Globus pallidus (tissue), 1 donor: Measurements from ENCODE around the gene CXXC1.
"Not testable (repeated sequence)": the region's sequence is repeated elsewhere in the genome, so short reads cannot be mapped to it uniquely, and the experiment has no call there.

Experiments
- DNase-seq: peaks from one replicate; pipeline ENCODE4 v3.0.0-alpha.2; 2015; ENCODE audit warnings: low spot score

CXXC1 gene

DNA sequence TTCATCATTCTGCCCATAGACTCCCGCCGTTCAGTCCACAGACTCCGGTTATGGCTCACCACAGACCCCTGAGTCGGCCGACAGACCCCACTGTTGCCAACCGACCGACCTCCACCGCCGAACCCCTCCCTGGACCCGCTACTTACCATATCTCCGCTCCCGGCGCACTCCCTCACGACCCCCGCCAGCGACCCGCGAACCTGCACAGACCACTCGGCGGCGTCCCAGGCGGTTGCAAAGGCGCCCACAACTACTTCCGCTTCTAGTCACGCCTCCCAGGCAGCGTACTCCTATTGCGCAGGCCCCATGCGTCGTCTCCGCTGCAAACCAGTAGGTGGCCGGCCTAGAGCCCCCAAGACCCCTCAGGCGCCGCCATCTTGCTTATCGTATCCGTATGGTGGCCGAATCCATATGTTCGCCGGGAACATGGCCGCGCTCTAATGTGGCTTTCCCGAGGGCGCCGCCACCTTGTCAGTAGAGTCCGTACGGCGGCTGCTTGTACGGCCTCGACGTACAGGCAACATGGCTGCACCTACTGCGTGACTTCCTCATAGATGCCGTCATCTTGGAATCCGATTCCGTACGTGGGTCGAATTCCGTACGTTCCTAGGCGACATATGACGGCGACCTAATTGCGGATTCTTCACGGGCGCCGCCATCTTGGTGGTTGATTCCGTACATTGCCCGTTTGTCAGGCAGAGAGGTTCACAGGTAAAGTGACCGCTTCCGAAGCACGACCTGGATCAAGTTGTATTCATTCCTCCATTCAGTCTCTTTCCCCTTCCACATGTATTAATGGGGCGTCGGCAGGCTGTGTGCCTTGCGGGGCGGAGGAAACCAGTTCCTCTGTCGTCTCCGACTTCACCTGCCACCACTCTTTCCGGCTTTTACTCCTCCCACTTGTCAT, at the start of gene CXXC1:
Gene CXXC1, minus strand, starts transcription at position 252 of the 907 bp plus-strand sequence. Its CDS starts 103 bp downstream, at position 149.
- DNase-seq = peak; percentile 99

DNA sequence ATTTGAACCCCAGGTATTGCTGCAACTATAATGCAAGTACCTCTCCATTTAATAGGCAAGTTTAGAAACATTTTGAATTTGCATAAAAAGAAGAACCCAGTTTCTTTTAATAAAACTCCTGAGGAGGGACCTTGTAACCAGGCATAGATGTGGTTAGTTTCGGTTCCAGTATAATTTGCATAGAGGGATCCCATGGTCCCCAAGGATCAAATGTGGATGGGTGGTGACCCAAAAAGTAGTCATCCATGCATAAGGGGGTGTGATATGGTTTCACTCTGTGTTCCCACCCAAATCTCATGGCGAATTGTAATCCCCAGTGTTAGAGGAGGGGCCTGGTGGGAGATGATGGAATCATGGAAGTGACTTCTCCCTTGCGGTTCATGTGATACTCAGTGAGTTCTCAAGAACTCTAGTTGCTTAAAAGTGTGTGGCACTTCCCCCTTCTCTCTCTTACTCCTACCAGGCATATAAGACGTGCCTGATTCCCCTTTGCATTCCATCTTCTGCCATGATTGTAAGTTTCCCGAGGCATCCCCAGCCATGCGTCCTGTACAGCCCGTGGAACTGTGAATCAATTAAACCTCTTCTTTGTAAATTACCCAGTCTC, 47.2 kb upstream of the CXXC1 start:
- no peak for DNase-seq

DNA sequence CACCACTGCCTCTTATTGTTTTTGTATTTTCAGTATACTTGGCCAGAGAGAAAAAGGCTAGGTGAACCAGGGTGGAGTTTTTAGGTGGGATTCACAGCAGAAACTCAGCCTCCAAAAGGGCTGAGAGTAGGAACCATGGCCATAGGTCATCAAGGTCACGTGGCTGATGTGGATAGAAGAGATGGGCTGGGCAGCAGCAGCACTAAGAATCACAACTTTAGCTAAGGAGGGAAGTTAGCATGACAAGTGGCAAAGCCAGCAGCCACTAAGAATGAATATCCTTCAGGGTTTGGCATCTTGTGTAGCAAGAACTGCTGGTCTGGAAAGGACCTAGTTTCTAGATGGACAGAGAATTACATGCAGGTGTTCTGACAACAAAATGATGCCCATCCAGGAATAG, 44.2 kb upstream of the CXXC1 start:
- no peak for DNase-seq

DNA sequence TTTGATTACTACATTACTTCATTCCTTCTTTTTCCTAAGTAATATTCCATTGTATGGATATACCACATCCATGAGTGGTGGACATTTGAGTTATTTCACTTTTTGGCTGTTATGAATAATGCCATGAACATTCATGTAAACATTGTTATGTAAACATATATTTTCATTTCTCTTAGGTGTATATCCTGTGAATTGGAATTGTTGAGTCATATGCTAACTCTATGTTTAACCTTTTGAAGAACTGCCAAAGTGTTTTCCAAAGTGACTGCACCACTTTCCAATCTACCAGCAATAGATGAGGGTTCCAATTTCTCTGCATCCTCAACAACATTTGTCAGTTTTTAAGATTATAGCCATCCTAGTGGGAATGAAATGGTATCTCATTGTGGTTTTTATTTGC, 42.7 kb upstream of the CXXC1 start:
- no peak for DNase-seq

DNA sequence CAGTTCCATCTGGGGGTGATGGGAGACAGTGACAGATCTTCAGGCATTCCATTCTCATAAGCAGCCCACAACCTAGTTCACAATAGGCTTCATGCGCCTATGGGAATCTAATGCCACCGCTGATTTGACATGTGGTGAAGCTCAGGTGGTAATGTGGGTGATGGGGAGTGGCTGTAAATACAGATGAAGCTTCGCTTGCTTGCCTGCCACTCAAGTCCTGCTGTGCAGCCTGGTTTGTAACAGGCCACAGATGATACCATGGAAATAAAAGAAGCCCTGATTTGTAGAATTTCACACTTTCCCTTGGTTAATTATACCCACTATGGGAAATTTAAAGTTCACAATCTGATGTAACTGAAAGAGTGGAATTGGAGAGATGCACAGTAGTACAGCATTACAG, 40.5 kb upstream of the CXXC1 start:
- no peak for DNase-seq

DNA sequence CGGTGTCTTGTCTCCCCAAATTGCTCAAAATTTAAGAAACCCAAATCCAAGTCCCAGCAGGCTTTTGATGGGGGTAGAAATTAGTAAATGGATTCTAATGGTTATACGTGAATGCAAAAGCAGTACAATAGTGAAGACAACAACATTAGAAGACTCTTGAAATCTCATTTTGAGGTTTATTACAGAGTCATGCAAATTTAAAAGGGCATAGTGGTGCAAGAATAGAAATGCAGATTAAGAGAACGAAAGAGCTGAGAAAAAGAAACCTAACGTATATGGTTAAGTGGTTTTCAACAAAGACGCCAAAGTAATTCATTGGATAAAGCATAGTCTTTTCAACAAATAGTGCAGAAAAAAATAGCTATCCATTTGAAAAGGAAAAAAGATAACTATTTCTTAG, 33.2 kb upstream of the CXXC1 start:
- no peak for DNase-seq

DNA sequence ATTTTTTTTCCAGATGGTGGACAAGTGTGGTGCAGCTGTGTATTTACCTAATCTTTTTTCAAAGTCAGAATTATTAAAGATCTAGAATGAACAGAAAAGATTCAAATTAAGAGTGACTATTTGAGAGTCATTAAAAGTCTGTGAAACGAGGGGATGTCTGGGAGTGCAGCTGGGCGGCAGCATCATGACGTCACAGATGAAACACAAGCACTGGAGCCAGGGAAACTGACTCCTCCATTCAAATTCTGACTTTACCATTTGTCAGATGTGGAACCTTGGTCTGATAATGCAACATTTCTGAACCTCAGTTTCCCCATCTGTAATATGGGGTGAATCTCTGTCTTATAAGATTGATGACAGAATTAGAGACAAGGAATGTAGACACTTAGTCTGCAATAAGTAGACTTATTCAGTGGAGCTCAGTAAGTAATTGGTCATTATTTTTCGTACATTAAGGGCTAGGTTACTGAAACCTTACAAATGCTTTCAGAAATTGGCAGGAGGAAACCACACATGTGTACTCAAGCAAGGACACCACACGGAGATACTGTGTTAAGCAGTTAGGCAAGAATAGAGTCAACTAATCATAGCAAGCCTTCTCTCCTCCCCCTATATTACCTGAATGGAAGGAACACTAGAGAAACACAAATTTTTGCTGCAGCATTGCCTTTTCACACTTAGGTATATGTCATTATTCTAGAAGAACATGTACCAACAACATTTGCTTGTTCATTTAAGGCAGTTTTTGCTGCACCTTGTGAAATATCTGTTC, 27.8 kb upstream of the CXXC1 start:
- DNase-seq = no peak

DNA sequence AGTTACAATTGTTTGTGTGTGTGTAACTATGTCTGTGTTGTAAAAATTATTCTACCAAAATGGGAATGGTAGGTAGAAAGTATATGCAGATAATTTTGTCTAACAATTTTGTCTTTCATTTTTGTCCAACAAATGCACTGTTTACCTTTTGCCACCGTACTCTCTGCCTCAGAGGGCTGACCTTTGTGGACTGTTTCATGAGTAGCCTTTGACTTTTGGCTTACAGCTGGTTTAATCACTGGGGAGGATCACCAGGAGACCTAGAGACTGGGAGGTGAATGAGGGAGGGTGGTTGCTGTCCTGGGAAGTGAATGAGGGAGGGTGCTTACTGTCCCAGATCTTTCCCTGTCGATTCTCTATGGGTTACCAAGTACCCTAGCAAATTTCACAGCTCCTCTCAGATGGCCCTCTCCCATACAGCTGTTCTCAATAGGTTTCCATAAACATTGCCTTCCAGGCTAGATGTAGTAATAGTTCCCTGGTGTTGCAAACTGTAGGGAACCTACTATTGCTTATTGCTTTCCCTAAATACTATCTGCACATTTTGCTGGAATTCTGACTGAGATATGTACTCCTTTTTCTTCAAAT, 26.5 kb upstream of the CXXC1 start:
- DNase-seq = no peak

DNA sequence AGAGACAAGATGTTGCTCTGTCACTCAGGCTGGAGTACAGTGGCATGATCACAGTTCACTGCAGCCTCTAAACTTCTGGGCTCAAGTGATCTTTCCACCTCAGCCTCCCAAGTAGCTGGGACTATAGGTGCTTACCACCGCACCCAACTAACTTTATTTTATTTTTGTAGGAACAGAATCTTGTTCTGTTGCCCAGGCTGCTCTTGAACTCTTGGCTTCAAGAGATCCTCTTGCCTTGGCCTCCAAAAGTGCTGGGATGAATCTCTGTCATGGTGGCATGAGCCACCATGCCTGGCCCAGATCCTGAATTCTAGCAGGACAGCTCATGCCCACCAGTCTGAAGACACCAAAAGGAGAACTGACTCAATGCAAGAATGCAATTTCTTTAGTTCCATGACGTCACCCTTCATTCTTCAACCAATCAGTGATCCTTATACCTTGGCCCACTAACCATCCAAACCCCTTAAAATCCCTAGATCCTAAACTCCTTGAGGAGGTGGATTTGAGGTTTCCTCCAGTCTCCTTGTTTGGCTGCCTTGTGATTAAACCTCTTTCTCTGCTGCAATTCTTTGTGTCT, 25.6 kb upstream of the CXXC1 start:
- no peak for DNase-seq

DNA sequence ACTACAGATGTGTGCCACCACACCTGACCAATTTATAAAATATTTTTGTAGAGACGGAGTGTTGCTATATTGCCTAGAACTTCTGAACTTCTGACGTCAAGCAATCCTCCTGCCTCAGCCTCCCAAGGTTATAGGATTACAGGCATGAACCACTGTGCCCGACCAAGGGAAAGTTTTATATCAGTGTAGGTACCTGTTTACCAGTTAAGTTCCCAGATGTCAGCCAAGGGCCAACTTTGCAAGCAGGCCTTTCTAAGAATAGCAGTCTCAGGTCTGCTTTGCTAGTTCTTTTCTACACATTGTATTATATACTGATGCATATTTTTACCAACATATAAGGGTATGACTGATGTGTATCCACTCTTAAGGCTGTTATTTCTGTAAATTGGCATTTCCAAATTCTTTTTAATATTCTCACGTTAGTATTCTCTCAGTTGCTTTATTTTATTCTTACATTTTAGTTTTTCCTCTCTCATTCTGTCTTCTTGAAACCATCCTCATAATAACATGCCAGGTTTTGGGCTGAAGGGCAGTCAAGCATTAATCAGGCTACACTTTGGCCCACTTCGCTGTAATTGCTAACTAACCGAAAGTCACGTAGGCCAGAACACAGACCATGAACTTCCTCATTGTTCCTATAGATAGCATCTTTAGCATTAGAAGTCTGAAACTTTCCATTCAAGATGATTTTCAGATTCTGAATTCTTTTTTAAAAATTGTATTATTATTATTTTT, 25.0 kb upstream of the CXXC1 start:
- no peak for DNase-seq

DNA sequence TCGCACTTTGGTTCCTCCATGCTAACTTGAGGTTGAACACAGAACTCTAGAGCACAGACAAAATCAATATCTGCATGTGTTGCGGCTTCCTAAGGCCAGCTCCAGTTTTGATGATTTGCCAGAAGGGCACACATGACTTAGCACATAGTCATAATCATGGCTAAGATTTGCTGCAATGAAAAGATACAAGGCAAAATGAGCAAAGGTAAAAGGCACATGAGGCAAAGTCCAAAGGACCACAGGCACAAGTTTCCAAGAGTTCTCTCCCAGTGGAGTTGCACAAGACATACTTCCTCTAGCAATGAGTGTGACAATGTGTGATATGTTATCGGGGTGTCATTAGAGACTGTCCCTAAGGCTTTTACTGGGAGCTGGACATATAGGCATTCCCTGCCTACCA, 24.2 kb upstream of the CXXC1 start:
- DNase-seq = no peak

DNA sequence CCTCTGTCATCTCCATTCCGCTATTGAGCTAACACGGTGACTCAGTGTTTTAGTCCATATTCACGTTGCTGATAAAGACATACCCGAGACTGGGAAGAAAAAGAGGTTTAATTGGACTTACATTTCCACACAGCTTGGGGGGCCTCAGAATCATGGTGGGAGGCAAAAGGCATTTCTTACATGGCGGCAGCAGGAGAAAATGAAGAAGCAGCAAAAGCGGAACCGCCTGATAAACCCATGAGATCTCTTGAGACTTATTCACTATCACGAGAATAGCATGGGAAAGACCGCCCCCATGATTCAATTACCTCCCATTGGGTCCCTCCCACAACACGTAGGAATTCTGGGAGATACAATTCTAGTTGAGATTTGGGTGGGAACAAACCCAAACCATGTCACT, 22.6 kb upstream of the CXXC1 start:
- DNase-seq = no peak

DNA sequence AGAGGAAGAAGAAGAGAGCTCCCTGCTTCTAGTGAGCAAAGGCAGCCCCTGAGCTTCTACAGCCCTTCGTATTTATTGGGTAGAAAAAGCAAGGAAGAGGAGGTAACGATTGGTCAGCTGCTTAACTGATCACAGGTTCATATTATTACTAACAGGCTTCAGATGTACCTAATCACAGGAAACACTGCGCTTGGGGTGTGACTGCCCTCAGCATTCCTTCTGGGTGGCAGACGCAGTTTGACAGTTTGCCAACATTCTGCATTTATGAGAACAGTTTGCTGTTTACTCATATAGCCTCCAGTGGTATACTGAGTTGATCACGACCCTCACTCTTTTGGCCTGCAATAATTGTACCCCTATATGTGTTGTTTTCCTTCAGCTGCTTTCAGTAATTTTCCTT, 21.4 kb upstream of the CXXC1 start:
- DNase-seq = not testable (repeated sequence)

DNA sequence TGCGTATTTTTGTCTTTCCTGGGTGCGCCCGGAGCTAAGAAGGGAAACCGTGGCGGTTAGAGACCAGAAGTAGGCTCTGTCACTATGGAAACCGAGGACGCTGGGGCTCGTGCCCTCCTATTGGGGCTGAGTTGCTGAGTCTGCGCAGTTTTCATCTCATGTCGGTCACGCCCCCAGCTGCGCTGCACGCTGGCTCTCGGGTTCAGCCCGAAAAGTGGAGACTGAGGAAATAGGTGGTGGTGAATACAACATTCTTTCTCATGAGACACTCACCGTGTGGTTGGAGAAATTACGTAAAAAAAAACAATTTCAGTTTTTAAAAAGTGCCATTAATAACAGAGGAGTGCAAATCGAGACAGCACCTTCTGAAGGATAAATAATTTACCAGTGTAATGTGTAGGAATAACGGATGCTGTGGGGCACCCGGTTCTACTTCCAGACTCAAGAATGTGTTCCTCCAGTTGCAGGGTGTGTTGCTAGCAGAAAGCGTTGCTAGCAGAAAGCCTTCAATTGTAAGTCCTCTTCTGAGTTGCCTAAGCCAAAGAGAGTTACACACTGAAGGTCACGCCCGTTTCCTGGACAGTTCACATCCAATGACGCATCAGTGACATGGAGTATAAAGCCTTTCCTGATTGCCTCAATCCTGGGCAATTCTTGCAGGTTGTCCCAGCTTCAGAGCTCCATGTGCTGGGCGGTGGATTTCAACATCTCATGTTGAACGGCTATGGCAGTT, 20.4 kb upstream of the CXXC1 start:
- peak; percentile 80 for DNase-seq

DNA sequence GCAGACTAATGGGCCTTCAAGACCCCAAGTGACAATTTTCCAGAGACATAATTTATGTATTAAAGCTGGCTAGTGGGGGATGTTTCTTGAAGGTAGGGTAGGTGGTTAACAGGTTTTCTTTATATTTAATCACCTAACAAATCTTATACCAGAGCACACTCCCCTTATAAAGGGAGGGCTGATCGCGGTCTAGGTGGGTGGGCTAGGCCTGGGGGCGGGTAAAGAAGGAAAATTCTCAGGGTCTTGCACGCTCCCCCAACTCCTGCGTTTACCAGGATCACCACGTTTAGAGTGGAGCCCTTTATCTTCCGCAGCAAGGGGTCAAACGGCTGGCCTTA, 19.9 kb upstream of the CXXC1 start:
- no peak for DNase-seq

DNA sequence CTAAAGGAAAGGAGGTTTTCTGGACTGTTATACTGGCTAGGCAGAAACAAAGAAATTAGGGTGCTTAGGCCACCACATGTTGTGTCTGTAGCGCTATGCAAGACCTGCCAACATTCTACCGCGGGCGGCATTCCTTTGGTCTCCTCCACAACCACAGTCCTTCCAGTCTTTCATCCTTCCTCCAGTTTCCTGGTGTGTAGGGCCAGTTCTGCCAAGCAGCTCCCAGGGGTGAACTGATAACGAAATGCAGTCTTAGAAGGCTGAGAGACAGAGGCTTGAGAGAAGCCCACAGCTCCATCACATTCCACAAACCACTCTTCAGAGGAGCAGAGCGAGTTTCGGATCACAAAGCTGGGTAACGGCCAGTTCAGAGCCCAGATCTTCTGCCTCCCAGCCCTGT, 19.5 kb upstream of the CXXC1 start:
- DNase-seq = no peak

DNA sequence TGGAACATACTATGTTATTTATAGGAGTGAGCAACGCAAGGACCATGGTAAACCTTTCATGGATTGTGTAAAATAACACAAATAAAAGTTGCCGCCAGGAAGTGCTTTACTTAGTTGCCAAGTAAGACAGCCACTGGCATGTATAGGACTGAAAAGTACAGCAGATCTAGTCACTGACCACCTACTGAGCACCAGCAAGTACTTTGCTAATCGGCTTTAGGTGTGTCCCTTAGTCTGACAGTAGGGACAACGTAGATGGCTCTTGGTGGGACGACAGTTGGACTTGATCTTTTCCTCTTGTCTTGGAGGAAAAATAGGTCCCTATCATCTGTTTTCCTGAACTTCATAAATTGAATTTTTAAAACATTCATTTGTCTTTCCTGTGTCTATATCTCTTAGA, 13.6 kb upstream of the CXXC1 start:
- no peak for DNase-seq

DNA sequence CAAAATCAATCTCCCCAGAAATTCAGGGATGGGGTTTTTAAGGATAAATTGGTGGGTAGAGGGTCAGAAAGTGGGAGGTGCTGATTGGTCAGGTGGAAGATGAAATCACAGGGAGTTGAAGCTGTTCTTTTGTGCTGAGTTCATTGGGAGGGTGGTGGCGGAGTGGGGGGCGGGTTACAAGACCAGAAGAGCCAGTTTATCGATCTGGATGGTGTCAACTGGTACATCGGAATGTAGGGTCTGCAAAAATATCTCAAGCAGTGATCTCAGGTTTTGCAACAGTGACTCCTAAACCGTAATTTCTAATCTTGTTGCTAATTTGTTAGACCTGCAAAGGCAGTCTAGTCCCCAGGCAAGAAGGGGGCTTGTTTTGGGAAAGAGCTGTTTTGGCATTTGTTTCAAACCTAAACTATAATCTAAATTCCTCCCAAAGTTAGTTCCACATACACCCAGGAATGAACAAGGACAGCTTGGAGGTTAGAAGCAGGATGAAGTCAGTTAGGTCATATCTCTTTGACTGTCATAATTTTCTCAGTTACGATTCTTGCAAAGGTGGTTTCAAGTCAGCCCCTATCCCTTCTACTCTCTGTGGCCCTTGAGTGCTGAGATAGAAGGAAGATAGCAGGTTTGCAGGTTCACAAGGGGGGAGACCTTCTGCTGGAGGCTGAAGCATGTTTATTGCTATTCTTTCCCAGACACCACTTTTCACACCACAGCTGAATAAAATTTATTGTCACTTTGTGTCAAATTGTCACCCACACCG, 12.3 kb upstream of the CXXC1 start:
- DNase-seq = no peak

DNA sequence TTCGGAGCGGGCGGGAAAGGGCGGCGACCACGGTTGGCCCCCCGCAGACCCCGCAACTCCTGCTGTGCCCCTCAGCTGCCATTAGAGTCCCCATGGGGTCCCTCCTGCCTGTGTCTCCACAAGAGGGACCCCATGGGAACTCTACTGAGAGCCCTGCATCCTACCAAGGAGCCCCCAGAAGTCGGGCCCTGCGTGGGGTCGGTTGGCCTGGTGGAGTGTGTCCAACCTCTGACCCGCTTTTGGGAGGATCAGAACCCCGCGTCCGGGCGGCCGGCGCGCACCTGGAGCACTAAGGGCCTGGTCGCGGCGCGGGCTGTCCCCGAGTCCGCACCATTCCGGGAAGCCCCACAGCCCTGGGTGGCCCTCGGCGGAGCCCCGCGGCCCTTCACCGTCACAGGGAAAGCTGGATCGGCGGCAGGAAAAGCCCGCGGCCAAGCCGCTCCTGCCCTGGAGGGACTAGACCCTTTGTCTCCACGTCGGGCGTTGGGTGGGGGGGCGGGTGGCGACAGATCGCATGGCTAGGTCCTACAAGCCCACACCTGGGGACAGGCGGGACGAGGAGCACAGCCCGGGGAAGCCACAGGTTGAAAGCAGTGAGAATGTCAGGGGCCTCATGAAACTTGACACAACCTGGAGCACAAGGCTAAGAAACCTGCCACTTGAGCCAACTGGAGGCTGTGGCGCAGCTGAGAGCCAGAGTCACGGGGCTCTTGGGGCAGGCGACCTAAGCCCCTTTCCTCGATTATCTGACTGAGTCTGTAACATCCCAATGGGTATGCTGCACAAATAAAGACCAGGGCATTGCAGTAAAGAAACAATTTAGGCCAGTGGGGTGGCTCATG, 11.2 kb upstream of the CXXC1 start:
- DNase-seq = no peak
